A673 (cell line): ENCODE measurements around the gene RNASE8.

Experiments used
- EZH2 ChIP-seq: fragments of 200-600 bp; sonication (generic); IDR thresholded peaks from 2 replicates; pipeline ENCODE4 v1.6.1; 2017; ENCODE audit warnings: borderline replicate concordance, low read depth, mild to moderate bottlenecking, mixed read lengths, antibody characterized with exemption, low read length; ENCODE audit not compliant: poor library complexity, severe bottlenecking
- TF ChIP-seq, protein P1 (sequence below): fragments of 300-800, 200-600 bp; sonication (generic); conservative IDR thresholded peaks from 2 replicates; pipeline ENCODE4 v1.5.1; 2017; ENCODE audit warnings: low read depth, mild to moderate bottlenecking, antibody characterized with exemption, low read length, moderate library complexity, mixed read lengths

DNA sequence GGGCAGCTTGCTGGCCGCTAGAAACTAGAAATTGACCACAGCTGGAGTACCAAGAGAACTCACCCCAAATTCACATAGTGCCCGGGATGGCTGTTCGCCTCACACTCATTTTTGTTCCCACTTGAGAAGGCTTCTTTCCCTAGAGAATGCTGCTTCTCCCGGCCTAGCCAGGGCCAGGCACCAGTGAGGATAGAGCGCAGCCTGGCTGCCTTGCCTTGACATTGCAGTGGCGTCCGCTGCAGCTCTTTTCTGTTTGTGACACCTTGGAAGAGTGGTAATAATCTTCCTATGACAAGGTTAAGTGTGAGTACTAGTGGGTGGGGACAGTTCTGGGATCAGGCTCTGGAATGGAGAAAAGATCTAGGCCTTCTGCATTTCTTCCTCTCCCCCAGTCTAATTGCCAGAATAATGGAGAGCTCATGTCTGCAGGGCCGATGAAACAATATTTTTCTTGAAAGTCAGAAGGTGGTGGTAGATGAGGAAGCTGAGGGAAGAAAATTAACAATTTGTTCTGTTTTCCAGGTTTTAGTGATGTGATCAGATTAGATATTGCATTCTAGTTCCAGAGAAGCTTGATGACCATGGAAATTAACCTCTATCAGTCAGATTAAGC is 46.9 kb downstream of the RNASE8 start:
- TF ChIP-seq, protein P1, sequence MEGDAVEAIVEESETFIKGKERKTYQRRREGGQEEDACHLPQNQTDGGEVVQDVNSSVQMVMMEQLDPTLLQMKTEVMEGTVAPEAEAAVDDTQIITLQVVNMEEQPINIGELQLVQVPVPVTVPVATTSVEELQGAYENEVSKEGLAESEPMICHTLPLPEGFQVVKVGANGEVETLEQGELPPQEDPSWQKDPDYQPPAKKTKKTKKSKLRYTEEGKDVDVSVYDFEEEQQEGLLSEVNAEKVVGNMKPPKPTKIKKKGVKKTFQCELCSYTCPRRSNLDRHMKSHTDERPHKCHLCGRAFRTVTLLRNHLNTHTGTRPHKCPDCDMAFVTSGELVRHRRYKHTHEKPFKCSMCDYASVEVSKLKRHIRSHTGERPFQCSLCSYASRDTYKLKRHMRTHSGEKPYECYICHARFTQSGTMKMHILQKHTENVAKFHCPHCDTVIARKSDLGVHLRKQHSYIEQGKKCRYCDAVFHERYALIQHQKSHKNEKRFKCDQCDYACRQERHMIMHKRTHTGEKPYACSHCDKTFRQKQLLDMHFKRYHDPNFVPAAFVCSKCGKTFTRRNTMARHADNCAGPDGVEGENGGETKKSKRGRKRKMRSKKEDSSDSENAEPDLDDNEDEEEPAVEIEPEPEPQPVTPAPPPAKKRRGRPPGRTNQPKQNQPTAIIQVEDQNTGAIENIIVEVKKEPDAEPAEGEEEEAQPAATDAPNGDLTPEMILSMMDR: peak; percentile 98
- TF ChIP-seq EZH2: no peak
